ENCODE measurements around the gene DYDC2. TPM values are rescaled to one million over a fixed set of nuclear protein-coding genes. Genes with fewer than 3 reads are reported as not detected.

Gene DYDC2
- total RNA-seq, 1 donor from 2014 or later, result 2.1 TPM

DNA sequence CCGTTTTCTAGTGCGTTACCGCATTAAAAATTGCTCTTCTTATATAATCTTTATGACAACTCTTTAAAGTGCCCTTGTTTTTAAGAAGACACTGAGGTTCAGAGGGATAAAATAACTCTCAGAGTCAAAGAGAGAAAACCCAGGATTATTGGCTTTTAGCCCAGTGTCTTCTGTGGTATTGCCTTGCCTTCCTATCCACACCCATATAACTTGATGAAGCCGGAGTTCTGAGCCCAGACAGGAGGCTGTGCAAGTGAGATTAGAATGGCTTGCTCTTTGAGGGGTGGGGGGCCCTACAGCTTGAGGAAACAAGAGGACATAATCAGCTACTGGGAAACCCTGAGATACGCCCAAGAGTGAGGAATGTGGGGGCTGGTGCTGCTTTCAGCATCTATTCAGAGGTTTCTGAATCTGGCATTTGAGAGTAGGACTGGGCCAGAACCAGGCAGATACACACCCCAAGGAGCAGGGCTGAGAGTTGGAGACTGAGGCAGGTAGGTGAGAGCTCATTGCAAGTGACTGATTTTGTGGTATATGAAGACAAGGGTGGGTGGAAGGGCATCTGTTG, 54.1 kb downstream of the DYDC2 start:
- TF ChIP-seq, protein P1, sequence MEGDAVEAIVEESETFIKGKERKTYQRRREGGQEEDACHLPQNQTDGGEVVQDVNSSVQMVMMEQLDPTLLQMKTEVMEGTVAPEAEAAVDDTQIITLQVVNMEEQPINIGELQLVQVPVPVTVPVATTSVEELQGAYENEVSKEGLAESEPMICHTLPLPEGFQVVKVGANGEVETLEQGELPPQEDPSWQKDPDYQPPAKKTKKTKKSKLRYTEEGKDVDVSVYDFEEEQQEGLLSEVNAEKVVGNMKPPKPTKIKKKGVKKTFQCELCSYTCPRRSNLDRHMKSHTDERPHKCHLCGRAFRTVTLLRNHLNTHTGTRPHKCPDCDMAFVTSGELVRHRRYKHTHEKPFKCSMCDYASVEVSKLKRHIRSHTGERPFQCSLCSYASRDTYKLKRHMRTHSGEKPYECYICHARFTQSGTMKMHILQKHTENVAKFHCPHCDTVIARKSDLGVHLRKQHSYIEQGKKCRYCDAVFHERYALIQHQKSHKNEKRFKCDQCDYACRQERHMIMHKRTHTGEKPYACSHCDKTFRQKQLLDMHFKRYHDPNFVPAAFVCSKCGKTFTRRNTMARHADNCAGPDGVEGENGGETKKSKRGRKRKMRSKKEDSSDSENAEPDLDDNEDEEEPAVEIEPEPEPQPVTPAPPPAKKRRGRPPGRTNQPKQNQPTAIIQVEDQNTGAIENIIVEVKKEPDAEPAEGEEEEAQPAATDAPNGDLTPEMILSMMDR (conservative IDR thresholded peaks at IDR 0.05; ENCODE audit: low read depth, low read length), result no peak
- no peak for DNase-seq (ENCODE audit: low read depth)
- H3K4me3 ChIP-seq (ENCODE audit: low read depth, low read length), result no peak overlapping the region

DNA sequence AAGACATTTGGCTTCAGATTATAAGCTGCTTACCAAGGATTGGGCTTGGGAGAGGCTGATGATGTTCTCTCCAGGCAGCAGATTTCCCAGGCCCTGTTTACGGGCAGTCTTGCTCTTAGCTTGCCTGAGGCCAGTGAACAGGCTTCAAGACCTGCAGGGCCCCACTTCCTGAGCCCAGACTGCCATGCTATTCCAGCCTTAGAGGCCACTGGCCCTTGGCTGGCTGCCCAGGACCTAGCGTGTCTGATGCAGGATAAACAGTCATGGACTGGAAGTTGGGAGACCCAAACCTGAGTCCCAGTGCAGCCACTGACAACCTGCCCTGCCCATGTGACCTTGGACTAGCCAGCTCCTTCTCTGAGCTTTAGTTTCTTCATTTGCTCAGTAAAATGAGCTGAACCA, 54.7 kb downstream of the DYDC2 start:
- DNase-seq (ENCODE audit: low read depth), result no peak
- TF ChIP-seq, protein P1 (conservative IDR thresholded peaks at IDR 0.05; ENCODE audit: low read depth, low read length), result no peak

DNA sequence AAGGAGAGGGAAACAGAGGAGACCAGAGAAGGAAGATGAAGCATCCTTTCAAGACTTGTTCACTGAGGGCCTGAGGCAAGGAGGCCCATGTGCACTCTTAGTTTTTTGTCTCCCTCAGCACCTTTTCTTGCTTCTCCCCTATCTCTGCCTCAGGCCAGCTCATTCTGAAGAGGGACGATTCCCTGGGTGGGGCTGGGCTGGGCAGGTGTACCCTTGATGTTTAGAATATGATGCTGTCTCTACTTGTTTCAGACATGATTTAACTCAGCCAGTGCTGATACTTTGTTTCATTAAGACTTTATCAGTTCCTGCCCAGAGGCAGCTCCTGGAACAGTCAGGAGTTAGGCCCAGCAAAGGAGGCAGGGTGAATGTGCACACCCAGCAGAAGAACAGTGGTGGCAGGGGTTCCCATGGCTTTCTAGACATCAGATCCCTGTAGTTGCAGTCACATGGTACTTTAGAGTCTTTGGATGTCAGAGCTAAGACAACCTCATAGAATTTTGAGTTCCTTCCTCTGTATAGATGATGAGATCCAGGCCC, 55.2 kb downstream of the DYDC2 start:
- TF ChIP-seq, protein P1 (conservative IDR thresholded peaks at IDR 0.05; ENCODE audit: low read depth, low read length), result no peak
- DNase-seq (ENCODE audit: low read depth), result no peak

More for the DNA sequence above, 54.7 kb downstream of the DYDC2 start:
- no peak overlapping the region for H3K4me3 ChIP-seq (ENCODE audit: low read depth, low read length)

DNA sequence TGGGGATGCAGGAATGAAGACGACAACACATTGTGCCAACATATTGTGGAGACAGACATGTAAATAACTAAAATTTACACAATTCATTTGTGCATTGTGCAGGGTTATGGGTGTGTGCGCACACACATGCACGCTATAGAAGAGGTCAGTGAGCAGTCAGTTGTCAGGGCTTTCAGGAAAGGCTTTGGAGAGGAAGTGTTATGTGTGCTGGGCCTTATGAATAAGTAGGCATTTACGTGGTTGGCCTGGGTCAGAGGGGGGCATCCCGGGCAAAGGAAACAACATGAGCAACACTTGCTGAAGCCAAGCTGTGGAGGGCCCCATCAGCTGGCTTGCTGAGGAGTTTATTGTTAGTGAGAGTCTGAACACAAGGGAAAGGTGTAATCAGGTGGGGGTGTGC, 55.9 kb downstream of the DYDC2 start:
- TF ChIP-seq, protein P1 (conservative IDR thresholded peaks at IDR 0.05; ENCODE audit: low read depth, low read length), result no peak
- H3K4me3 ChIP-seq (ENCODE audit: low read depth, low read length), result no peak overlapping the region
- no peak for DNase-seq (ENCODE audit: low read depth)

More for the DNA sequence above, 55.2 kb downstream of the DYDC2 start:
- no peak overlapping the region for H3K4me3 ChIP-seq (ENCODE audit: low read depth, low read length)

DNA sequence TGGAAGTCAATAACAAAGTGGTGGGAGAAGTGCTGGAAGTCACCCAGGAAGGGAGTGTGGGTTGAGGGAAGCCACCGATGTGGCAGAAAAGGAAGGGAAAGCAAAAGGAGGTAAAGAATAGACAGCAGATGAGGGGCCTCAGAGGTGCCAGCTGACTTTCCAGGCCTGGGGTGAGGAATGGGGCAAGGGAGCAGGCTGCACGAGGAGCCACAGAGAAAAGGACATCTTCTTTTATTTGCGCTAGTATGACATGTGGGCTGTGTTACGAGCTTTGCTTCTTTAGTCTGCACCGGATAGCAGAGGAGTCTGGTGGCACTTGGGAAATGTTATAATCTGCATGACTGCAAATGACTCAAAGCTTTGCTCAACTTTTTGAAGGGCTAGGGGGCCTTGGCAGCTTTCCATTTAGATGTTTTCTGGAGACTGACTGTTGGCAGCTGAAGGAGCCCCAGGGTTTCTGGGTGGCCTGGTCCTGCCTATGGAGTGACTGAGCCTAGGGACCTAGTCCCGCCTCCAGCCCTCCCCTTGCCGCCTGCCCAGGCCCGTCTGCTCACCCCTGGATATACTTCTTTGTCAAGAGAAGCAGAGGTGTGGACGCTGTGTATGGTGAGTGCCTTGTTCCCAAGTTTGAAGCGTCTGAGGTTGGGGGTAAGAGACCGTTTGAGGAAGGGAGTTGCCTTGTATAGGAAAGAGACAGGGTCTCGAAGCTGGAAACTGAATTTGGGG, 56.9 kb downstream of the DYDC2 start:
- peak overlapping the region; percentile 33 for H3K4me3 ChIP-seq (ENCODE audit: low read depth, low read length)
- TF ChIP-seq, protein P1 (conservative IDR thresholded peaks at IDR 0.05; ENCODE audit: low read depth, low read length), result no peak
- no peak for DNase-seq (ENCODE audit: low read depth)

DNA sequence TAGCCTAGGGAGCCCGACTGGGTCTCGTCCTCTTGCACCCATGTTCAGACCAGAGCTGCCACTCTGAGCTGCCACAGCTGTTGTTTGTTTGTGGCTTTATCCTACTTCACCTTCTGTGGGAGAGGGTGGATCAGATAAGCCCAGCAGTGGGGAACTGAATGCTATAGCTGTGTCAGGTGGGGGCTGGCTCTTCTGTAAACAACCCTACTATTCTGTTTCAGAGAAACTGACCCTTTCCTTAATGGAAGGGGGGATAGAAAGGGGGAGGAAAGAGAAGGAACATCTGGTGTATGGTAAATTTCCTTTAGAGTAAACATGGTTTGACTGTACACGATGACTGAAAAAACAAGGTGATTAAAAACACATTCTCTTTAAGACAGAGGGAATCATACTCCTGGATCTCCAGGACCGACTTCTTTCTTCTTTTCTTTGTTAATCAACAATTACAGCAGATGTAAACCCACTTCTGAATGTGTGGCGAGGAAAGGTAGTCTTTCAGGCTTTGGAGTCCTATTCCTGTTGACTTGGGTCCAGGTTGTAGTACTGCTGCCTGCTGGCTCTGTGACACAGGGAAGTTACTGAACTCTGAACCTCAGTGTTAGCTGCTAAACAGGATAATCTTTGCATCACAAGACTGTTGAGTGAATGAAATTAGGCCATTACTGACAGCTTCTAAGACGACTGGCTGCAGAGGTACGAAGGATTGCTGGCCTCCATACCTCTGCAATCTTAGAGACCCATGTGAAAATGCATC, 57.7 kb downstream of the DYDC2 start:
- no peak for DNase-seq (ENCODE audit: low read depth)
- TF ChIP-seq, protein P1 (conservative IDR thresholded peaks at IDR 0.05; ENCODE audit: low read depth, low read length), result no peak
- H3K4me3 ChIP-seq (ENCODE audit: low read depth, low read length), result peak overlapping the region; percentile 33

Data from epithelial cell of proximal tubule (primary cell).